Fibroblast of lung (primary cell): ENCODE results near the gene ZNF532.

Experiments
- EZH2 ChIP-seq: IDR thresholded peaks from 2 replicates; pipeline ENCODE4 v1.5.1; 2012; ENCODE audit warnings: low read length, control low read depth, mild to moderate bottlenecking; ENCODE audit errors: missing control alignments
- TF ChIP-seq, protein P1 (sequence below), 2 donors: IDR thresholded peaks in 1 of 2; conservative IDR thresholded peaks in 1 of 2; 1 replicate in 1 of 2; 2 replicates in 1 of 2; pipeline ENCODE4 v1.5.1; 2011 to 2012; ENCODE audit warnings: low read length in 2 of 2, control low read depth in 1 of 2, inconsistent platforms in 1 of 2, low read depth in 1 of 2, mild to moderate bottlenecking in 1 of 2

GRCh38 chr18:58967751-58968254 lies 103.1 kb downstream of the ZNF532 start:
- TF ChIP-seq, protein P1, sequence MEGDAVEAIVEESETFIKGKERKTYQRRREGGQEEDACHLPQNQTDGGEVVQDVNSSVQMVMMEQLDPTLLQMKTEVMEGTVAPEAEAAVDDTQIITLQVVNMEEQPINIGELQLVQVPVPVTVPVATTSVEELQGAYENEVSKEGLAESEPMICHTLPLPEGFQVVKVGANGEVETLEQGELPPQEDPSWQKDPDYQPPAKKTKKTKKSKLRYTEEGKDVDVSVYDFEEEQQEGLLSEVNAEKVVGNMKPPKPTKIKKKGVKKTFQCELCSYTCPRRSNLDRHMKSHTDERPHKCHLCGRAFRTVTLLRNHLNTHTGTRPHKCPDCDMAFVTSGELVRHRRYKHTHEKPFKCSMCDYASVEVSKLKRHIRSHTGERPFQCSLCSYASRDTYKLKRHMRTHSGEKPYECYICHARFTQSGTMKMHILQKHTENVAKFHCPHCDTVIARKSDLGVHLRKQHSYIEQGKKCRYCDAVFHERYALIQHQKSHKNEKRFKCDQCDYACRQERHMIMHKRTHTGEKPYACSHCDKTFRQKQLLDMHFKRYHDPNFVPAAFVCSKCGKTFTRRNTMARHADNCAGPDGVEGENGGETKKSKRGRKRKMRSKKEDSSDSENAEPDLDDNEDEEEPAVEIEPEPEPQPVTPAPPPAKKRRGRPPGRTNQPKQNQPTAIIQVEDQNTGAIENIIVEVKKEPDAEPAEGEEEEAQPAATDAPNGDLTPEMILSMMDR (conservative IDR thresholded peaks at IDR 0.05 in 1 of 2, IDR thresholded peaks at IDR 0.05 in 1 of 2; ENCODE audit: low read depth in 1 of 2, low read length in 2 of 2): no peak
- no peak for TF ChIP-seq EZH2
